HFFc6 (cell line): ENCODE results near the gene TPST1. TPM values are rescaled to one million over a fixed set of nuclear protein-coding genes. Genes with fewer than 3 reads are reported as not detected.
"Not testable (repeated sequence)": the region's sequence is repeated elsewhere in the genome, so short reads cannot be mapped to it uniquely, and the experiment has no call there.

Experiments
- DNase-seq: peaks from one replicate; pipeline ENCODE4 v3.0.0-alpha.2; 2018
- H3K27ac Mint-ChIP-seq: 2 replicates; pipeline ENCODE4 v1.8.0; 2020; ENCODE audit warnings: mild to moderate bottlenecking, mixed read lengths
- H3K27me3 Mint-ChIP-seq: 2 replicates; pipeline ENCODE4 v1.8.0; 2021; ENCODE audit warnings: mild to moderate bottlenecking, moderate library complexity, mixed read lengths; ENCODE audit not compliant: insufficient read depth
- H3K36me3 Mint-ChIP-seq: 2 replicates; pipeline ENCODE4 v1.8.0; 2021; ENCODE audit warnings: low read depth, mixed read lengths
- H3K4me1 Mint-ChIP-seq: 2 replicates; pipeline ENCODE4 v1.8.0; 2020; ENCODE audit warnings: low read depth, mixed read lengths
- H3K4me3 Mint-ChIP-seq: 2 replicates; pipeline ENCODE4 v1.8.0; 2020; ENCODE audit warnings: mild to moderate bottlenecking, moderate library complexity, mixed read lengths
- H3K9me3 Mint-ChIP-seq: 2 replicates; pipeline ENCODE4 v1.8.0; 2020; ENCODE audit warnings: mild to moderate bottlenecking, mixed read lengths
- CTCF ChIP-seq: fragments of 200-600 bp; sonication (generic); IDR thresholded peaks from 2 replicates; pipeline ENCODE4 v1.5.0; 2021; ENCODE audit warnings: antibody characterized with exemption, mild to moderate bottlenecking
- long read RNA-seq: library from polyadenylated mRNA; unstranded; transcript quantifications from one replicate; pipeline ENCODE4 v2.0.0, GENCODE V29; 2019
- total RNA-seq, 6 experiments: library from RNA; stranded (reverse); fragmentation: NEBNext Ultra II Directional; extraction: Animal tissue kit (Norgen Biotek cat#: 25700); gene quantifications; 2 replicates in 1 of 6; 3 replicates in 5 of 6; pipeline ENCODE4 v1.2.3, GENCODE V29; 2021

TPST1 gene
- total RNA-seq: 10 to 100 TPM; 21.7 to 36.1 (median 29.2) TPM
- long read RNA-seq, transcript TPST1-201 (6 exons, 2,116 nt): major isoform, 24 of 38 reads
- long read RNA-seq, partial matches to known transcripts: 4 of 38 reads
- long read RNA-seq, other reads (novel, unspliced or antisense): 10 of 38 reads

GRCh38 chr7:66204822-66205740 is at the start of gene TPST1:
TPST1 (plus strand) TSS chr7:66205334; CDS start chr7:66240426, 35,092 bp downstream.
- Mint-ChIP-seq H3K4me1 (peaks cover 41% of the 10 kb centered on the region), H3K27ac (peak within 1 kb of the TSS; percentile 91), H3K36me3 (peaks cover 22% of the 10 kb centered on the region), H3K27me3 (peaks cover 3% of the 10 kb centered on the region; the same call in 1 of the 2 replicates), H3K4me3 (peak within 1 kb of the TSS; percentile 99), H3K9me3 (no peaks in the 10 kb centered on the region)
- DNase-seq: peak; percentile 72
- peak; percentile 76 for TF ChIP-seq CTCF

- not testable (repeated sequence) for H3K4me3 Mint-ChIP-seq, DNase-seq, H3K27ac Mint-ChIP-seq, H3K27me3 Mint-ChIP-seq, H3K9me3 Mint-ChIP-seq
- H3K36me3 Mint-ChIP-seq: peaks cover 22% of the 10 kb centered on the region
- H3K4me1 Mint-ChIP-seq: peaks cover 17% of the 10 kb centered on the region
These were observed 49.1 kb upstream of the TPST1 start for GRCh38 chr7:66156035-66156434.

- no peaks in the 10 kb centered on the region; the same call in 1 of the 2 replicates for H3K27me3 Mint-ChIP-seq
- no peak overlapping the region for H3K27ac Mint-ChIP-seq
- H3K4me1 Mint-ChIP-seq: peaks cover 10% of the 10 kb centered on the region
- H3K9me3 Mint-ChIP-seq: no peaks in the 10 kb centered on the region
- TF ChIP-seq CTCF: no peak
- no peak for DNase-seq
- H3K4me3 Mint-ChIP-seq: no peak overlapping the region
- H3K36me3 Mint-ChIP-seq: peaks cover 19% of the 10 kb centered on the region
These were observed 48.1 kb upstream of the TPST1 start for GRCh38 chr7:66157060-66157459.

GRCh38 chr7:66162622-66163021 is 42.5 kb upstream of the TPST1 start:
- peaks cover 6% of the 10 kb centered on the region; the same call in 1 of the 2 replicates for H3K36me3 Mint-ChIP-seq
- DNase-seq: no peak
- H3K27me3 Mint-ChIP-seq: no peaks in the 10 kb centered on the region; the same call in none of the 2 replicates
- H3K4me3 Mint-ChIP-seq: no peak overlapping the region
- no peak overlapping the region for H3K27ac Mint-ChIP-seq
- H3K4me1 Mint-ChIP-seq: peaks cover 5% of the 10 kb centered on the region
- no peaks in the 10 kb centered on the region for H3K9me3 Mint-ChIP-seq
- TF ChIP-seq CTCF: no peak

GRCh38 chr7:66163186-66163610 is 41.9 kb upstream of the TPST1 start:
- H3K27ac Mint-ChIP-seq: no peak overlapping the region
- H3K27me3 Mint-ChIP-seq: no peaks in the 10 kb centered on the region; the same call in none of the 2 replicates
- DNase-seq: no peak
- TF ChIP-seq CTCF: no peak
- peaks cover 4% of the 10 kb centered on the region; the same call in 1 of the 2 replicates for H3K36me3 Mint-ChIP-seq
- no peak overlapping the region for H3K4me3 Mint-ChIP-seq
- H3K4me1 Mint-ChIP-seq: peaks cover 11% of the 10 kb centered on the region
- H3K9me3 Mint-ChIP-seq: no peaks in the 10 kb centered on the region

GRCh38 chr7:66164356-66164755 is 40.8 kb upstream of the TPST1 start:
- DNase-seq: no peak
- Mint-ChIP-seq H3K4me3 (no peak overlapping the region), H3K27ac (no peak overlapping the region), H3K36me3 (no peaks in the 10 kb centered on the region), H3K27me3 (no peaks in the 10 kb centered on the region; the same call in 1 of the 2 replicates), H3K9me3 (no peaks in the 10 kb centered on the region), H3K4me1 (peaks cover 13% of the 10 kb centered on the region)
- no peak for TF ChIP-seq CTCF
